Trophoblast cell (in vitro differentiated cells and primary cell): ENCODE data around the gene EPB41L4A.
"Not testable (repeated sequence)": the region's sequence is repeated elsewhere in the genome, so short reads cannot be mapped to it uniquely, and the experiment has no call there.

Experiments
- DNase-seq, 2 donors: peaks; one replicate each; pipeline ENCODE4 v3.0.0-alpha.2; 2016
- H2AFZ ChIP-seq: 2 replicates; pipeline ENCODE4 v1.6.1; 2013; ENCODE audit warnings: low read length, moderate library complexity, mild to moderate bottlenecking; ENCODE audit not compliant: insufficient read depth, poor library complexity
- H2AK5ac ChIP-seq: 2 replicates; pipeline ENCODE4 v1.6.1; 2013; ENCODE audit warnings: mild to moderate bottlenecking, low read length
- H2BK120ac ChIP-seq: 2 replicates; pipeline ENCODE4 v1.6.1; 2013; ENCODE audit warnings: low read length, mild to moderate bottlenecking, moderate library complexity; ENCODE audit not compliant: insufficient read depth, poor library complexity
- H2BK12ac ChIP-seq: 2 replicates; pipeline ENCODE4 v1.6.1; 2013; ENCODE audit warnings: mild to moderate bottlenecking, low read length, moderate library complexity
- H2BK5ac ChIP-seq: 2 replicates; pipeline ENCODE4 v1.6.1; 2013; ENCODE audit warnings: low read length, low read depth, moderate library complexity, mild to moderate bottlenecking; ENCODE audit not compliant: poor library complexity
- H3K14ac ChIP-seq: 2 replicates; pipeline ENCODE4 v1.6.1; 2013; ENCODE audit warnings: mild to moderate bottlenecking, low read length
- H3K18ac ChIP-seq: 2 replicates; pipeline ENCODE4 v1.6.1; 2013; ENCODE audit warnings: mild to moderate bottlenecking, low read length
- H3K23ac ChIP-seq: 2 replicates; pipeline ENCODE4 v1.6.1; 2013; ENCODE audit warnings: low read length
- H3K27ac ChIP-seq: 2 replicates; pipeline ENCODE4 v1.5.1; 2013; ENCODE audit warnings: low read depth, mild to moderate bottlenecking, inconsistent platforms, low read length, moderate library complexity
- H3K27me3 ChIP-seq: 2 replicates; pipeline ENCODE4 v1.6.1; 2013; ENCODE audit warnings: inconsistent platforms, mild to moderate bottlenecking, low read length, moderate library complexity; ENCODE audit not compliant: insufficient read depth
- H3K36me3 ChIP-seq, 2 experiments: 1 replicate in 1 of 2; 2 replicates in 1 of 2; pipeline ENCODE4 v1.6.1; 2013; ENCODE audit warnings: low read length in 2 of 2, mild to moderate bottlenecking in 2 of 2, moderate library complexity in 1 of 2; ENCODE audit not compliant: insufficient read depth in 2 of 2, control insufficient read depth in 1 of 2
- H3K4ac ChIP-seq: 2 replicates; pipeline ENCODE4 v1.6.1; 2013; ENCODE audit warnings: low read depth, mild to moderate bottlenecking, low read length, moderate library complexity
- H3K4me1 ChIP-seq, 2 experiments: 1 replicate in 1 of 2; 2 replicates in 1 of 2; pipeline ENCODE4 v1.6.1; 2013; ENCODE audit warnings: low read length in 2 of 2, mild to moderate bottlenecking in 2 of 2, moderate library complexity in 1 of 2; ENCODE audit not compliant: insufficient read depth in 2 of 2, control insufficient read depth in 1 of 2
- H3K4me2 ChIP-seq: 2 replicates; pipeline ENCODE4 v1.6.1; 2013; ENCODE audit warnings: inconsistent platforms, mild to moderate bottlenecking, low read length, moderate library complexity
- H3K4me3 ChIP-seq: 2 replicates; pipeline ENCODE4 v1.5.1; 2013; ENCODE audit warnings: mild to moderate bottlenecking, low read depth, low read length, inconsistent platforms
- H3K79me1 ChIP-seq: one replicate; pipeline ENCODE4 v1.6.1; 2013; ENCODE audit warnings: low read length
- H3K79me2 ChIP-seq: 2 replicates; pipeline ENCODE4 v1.6.1; 2013; ENCODE audit warnings: low read length, mild to moderate bottlenecking; ENCODE audit not compliant: control insufficient read depth, insufficient read depth, poor library complexity
- H3K9ac ChIP-seq: 2 replicates; pipeline ENCODE4 v1.6.1; 2013; ENCODE audit warnings: mild to moderate bottlenecking, low read length
- H3K9me3 ChIP-seq: 2 replicates; pipeline ENCODE4 v1.6.1; 2013; ENCODE audit warnings: low read depth, mild to moderate bottlenecking, control low read depth, inconsistent platforms, low read length; ENCODE audit not compliant: insufficient read depth
- H4K12ac ChIP-seq: 2 replicates; pipeline ENCODE4 v1.6.1; 2013; ENCODE audit warnings: low read depth, mild to moderate bottlenecking, low read length, moderate library complexity
- H4K8ac ChIP-seq: 2 replicates; pipeline ENCODE4 v1.6.1; 2013; ENCODE audit warnings: low read depth, mild to moderate bottlenecking, low read length, moderate library complexity
- H4K91ac ChIP-seq: one replicate; pipeline ENCODE4 v1.6.1; 2013; ENCODE audit warnings: low read depth, mild to moderate bottlenecking, low read length, moderate library complexity
- WGBS: extraction: QIAGEN DNeasy Blood & Tissue Kit; methylation state at CpG from one replicate; pipeline ENCODE4 v1.1.7; 2013; ENCODE audit warnings: missing lambda C conversion rate; ENCODE audit not compliant: insufficient read length, insufficient coverage; ENCODE audit errors: extremely low coverage; 5-methylcytosine and 5-hydroxymethylcytosine counted together

Gene EPB41L4A

GRCh38 chr5:112222997-112223396 is 196.1 kb downstream of the EPB41L4A start:
- not testable (repeated sequence) for H4K91ac ChIP-seq, H3K27ac ChIP-seq, H3K27me3 ChIP-seq, H3K4me2 ChIP-seq, H2AFZ ChIP-seq, H2BK120ac ChIP-seq, H3K23ac ChIP-seq, H2AK5ac ChIP-seq, H3K36me3 ChIP-seq, H4K12ac ChIP-seq, H3K4ac ChIP-seq, H4K8ac ChIP-seq, H3K9ac ChIP-seq, H3K79me1 ChIP-seq, H3K79me2 ChIP-seq, H3K9me3 ChIP-seq, H3K4me3 ChIP-seq, H3K4me1 ChIP-seq, H2BK12ac ChIP-seq, H3K18ac ChIP-seq, H3K14ac ChIP-seq, H2BK5ac ChIP-seq, DNase-seq
- WGBS, result no CpG with 5 or more reads among the region's 7 CpGs

- DNase-seq, result no peak
- Histone ChIP-seq H2AK5ac (no peak overlapping the region), H3K4me1 (no peaks in the 10 kb centered on the region), H3K27me3 (no peaks in the 10 kb centered on the region), H2AFZ (no peak overlapping the region), H2BK5ac (no peak overlapping the region), H3K36me3 (no peaks in the 10 kb centered on the region), H3K9me3 (no peaks in the 10 kb centered on the region), H3K23ac (no peak overlapping the region), H4K12ac (no peak overlapping the region), H3K4me3 (no peak overlapping the region), H3K4me2 (no peak overlapping the region), H3K79me2 (no peaks in the 10 kb centered on the region), H3K18ac (no peak overlapping the region), H4K8ac (no peak overlapping the region), H3K27ac (no peak overlapping the region), H2BK12ac (no peak overlapping the region), H3K79me1 (no peaks in the 10 kb centered on the region), H3K4ac (no peak overlapping the region), H3K9ac (no peak overlapping the region), H4K91ac (no peak overlapping the region), H2BK120ac (no peak overlapping the region), H3K14ac (no peak overlapping the region)
- WGBS, result no CpG with 5 or more reads among the region's 2 CpGs
Observed at GRCh38 chr5:112221128-112221527, 197.9 kb downstream of the EPB41L4A start.

- no peak overlapping the region for H2AFZ ChIP-seq
- no peak overlapping the region for H3K4ac ChIP-seq
- no peak overlapping the region for H4K12ac ChIP-seq
- H3K4me2 ChIP-seq, result no peak overlapping the region
- H3K9ac ChIP-seq, result no peak overlapping the region
- H3K79me2 ChIP-seq, result no peaks in the 10 kb centered on the region
- H3K14ac ChIP-seq, result no peak overlapping the region
- H3K79me1 ChIP-seq, result no peaks in the 10 kb centered on the region
- H3K27ac ChIP-seq, result no peak overlapping the region
- no peaks in the 10 kb centered on the region for H3K9me3 ChIP-seq
- no peaks in the 10 kb centered on the region for H3K4me1 ChIP-seq
- no peaks in the 10 kb centered on the region for H3K36me3 ChIP-seq
- H2BK120ac ChIP-seq, result no peak overlapping the region
- H4K8ac ChIP-seq, result no peak overlapping the region
- no peak overlapping the region for H4K91ac ChIP-seq
- H2BK5ac ChIP-seq, result no peak overlapping the region
- H3K23ac ChIP-seq, result no peak overlapping the region
- no peaks in the 10 kb centered on the region for H3K27me3 ChIP-seq
- no peak overlapping the region for H2AK5ac ChIP-seq
- WGBS, result no CpG with 5 or more reads among the region's 6 CpGs
- H2BK12ac ChIP-seq, result no peak overlapping the region
- H3K18ac ChIP-seq, result no peak overlapping the region
- DNase-seq, result no peak
- H3K4me3 ChIP-seq, result no peak overlapping the region
Observed at GRCh38 chr5:112219000-112219399, 200.1 kb downstream of the EPB41L4A start.

GRCh38 chr5:112217843-112218579 is 201.1 kb downstream of the EPB41L4A start:
- Histone ChIP-seq H2AK5ac (no peak overlapping the region), H3K79me2 (no peaks in the 10 kb centered on the region), H3K27ac (no peak overlapping the region), H2BK12ac (no peak overlapping the region), H3K9ac (no peak overlapping the region), H3K4me1 (no peaks in the 10 kb centered on the region), H2BK120ac (no peak overlapping the region), H3K23ac (no peak overlapping the region), H3K9me3 (no peaks in the 10 kb centered on the region), H4K8ac (no peak overlapping the region), H3K4me3 (no peak overlapping the region), H4K12ac (no peak overlapping the region), H3K27me3 (no peaks in the 10 kb centered on the region), H4K91ac (no peak overlapping the region), H3K4ac (no peak overlapping the region), H3K18ac (no peak overlapping the region), H3K14ac (no peak overlapping the region), H3K36me3 (no peaks in the 10 kb centered on the region), H3K79me1 (no peaks in the 10 kb centered on the region), H2BK5ac (no peak overlapping the region), H2AFZ (no peak overlapping the region), H3K4me2 (no peak overlapping the region)
- no CpG with 5 or more reads among the region's 5 CpGs for WGBS
- DNase-seq, result no peak
